ENCODE results near the gene RNLS. TPM values are rescaled to one million over a fixed set of nuclear protein-coding genes. Genes with fewer than 3 reads are reported as not detected.

The RNLS gene
- total RNA-seq, 1 experiment from 2014 or later: 11.4 TPM

- POLR2A ChIA-PET: no interaction called here
- H3K27ac ChIP-seq (ENCODE audit: low read length): no peak overlapping the region
- no peak for TF ChIP-seq CTCF (IDR thresholded peaks at IDR 0.05)
- TF ChIP-seq REST (IDR thresholded peaks at IDR 0.05; ENCODE audit: insufficient read depth in 1 of 2, low read depth in 2 of 2, low read length in 1 of 2): no peak
- no peak for TF ChIP-seq TCF7L2 (IDR thresholded peaks at IDR 0.05; ENCODE audit: low read depth, low read length)
- TF ChIP-seq SIN3A (IDR thresholded peaks at IDR 0.05; ENCODE audit: borderline replicate concordance, insufficient read depth, low read depth, low read length): no peak
- no peak for TF ChIP-seq POLR2AphosphoS5 (IDR thresholded peaks at IDR 0.05; ENCODE audit: low read depth, low read length)
- no peaks in the 10 kb centered on the region for H3K36me3 ChIP-seq (ENCODE audit: control insufficient read depth, insufficient read depth, low read length)
- CTCF ChIA-PET: no interaction called here
- H3K27me3 ChIP-seq (ENCODE audit: control insufficient read depth, insufficient read depth, low read length): no peaks in the 10 kb centered on the region
- no peak overlapping the region for H3K4me3 ChIP-seq (ENCODE audit: low read depth in 2 of 2, low read length in 2 of 2)
- no TSS peak for BruUV-seq (replicated peaks)
- in situ Hi-C loops (cut with HindIII; ENCODE audit: low pct_unique_long_range_greater_than_20kb, low sequenced_read_pairs) (no loop called here), intact Hi-C loops (cut with micrococcal nuclease; ENCODE audit: unreplicated experiment) (no loop called here)
- no peaks in the 10 kb centered on the region for H3K4me1 ChIP-seq (ENCODE audit: control insufficient read depth, insufficient read depth, low read length)
- ATAC-seq (no peak), DNase-seq (ENCODE audit: low read depth, low spot score) (no peak)
- no peaks in the 10 kb centered on the region for H3K9me3 ChIP-seq (ENCODE audit: control insufficient read depth, insufficient read depth, low read depth, low read length)
Measured at GRCh38 chr10:88461426-88461825, 121.7 kb downstream of the RNLS start.

GRCh38 chr10:88459530-88459929 is 123.6 kb downstream of the RNLS start:
- ATAC-seq (no peak), DNase-seq (ENCODE audit: low read depth, low spot score) (no peak)
- Histone ChIP-seq H3K9me3 (ENCODE audit: control insufficient read depth, insufficient read depth, low read depth, low read length) (no peaks in the 10 kb centered on the region), H3K4me3 (ENCODE audit: low read depth in 2 of 2, low read length in 2 of 2) (no peak overlapping the region), H3K27me3 (ENCODE audit: control insufficient read depth, insufficient read depth, low read length) (no peaks in the 10 kb centered on the region), H3K27ac (ENCODE audit: low read length) (no peak overlapping the region), H3K4me1 (ENCODE audit: control insufficient read depth, insufficient read depth, low read length) (no peaks in the 10 kb centered on the region), H3K36me3 (ENCODE audit: control insufficient read depth, insufficient read depth, low read length) (no peaks in the 10 kb centered on the region)
- CTCF ChIA-PET: no interaction called here
- no TSS peak for BruUV-seq (replicated peaks)
- in situ Hi-C loops (cut with HindIII; ENCODE audit: low pct_unique_long_range_greater_than_20kb, low sequenced_read_pairs) (no loop called here), intact Hi-C loops (cut with micrococcal nuclease; ENCODE audit: unreplicated experiment) (no loop called here)
- POLR2A ChIA-PET: no interaction called here
- TF ChIP-seq REST (IDR thresholded peaks at IDR 0.05; ENCODE audit: insufficient read depth in 1 of 2, low read depth in 2 of 2, low read length in 1 of 2): no peak
- no peak for TF ChIP-seq CTCF (IDR thresholded peaks at IDR 0.05)

Data from Panc1 (cell line).